ENCODE results near the gene BEX3.
"Not testable (repeated sequence)": the region's sequence is repeated elsewhere in the genome, so short reads cannot be mapped to it uniquely, and the experiment has no call there.

BEX3 gene

DNA sequence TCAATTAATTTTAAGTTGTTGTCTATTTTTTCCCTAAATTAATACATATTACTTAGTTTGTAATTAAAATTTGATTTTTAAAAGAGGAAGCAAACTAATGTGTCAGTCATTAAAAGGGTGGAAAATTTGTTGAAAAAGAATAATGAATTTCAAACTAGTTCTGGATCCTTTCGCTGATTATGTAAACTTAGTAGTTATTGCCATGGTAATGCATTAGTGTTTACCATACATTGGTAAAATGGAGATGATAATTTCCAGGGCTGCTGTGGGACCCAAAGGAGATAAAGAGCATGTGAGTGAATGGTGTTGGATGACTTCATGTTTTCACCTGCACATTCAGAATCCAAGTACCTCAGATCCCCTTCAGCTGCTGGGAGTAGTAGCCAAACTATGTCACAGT is 6.5 kb downstream of the BEX3 start:
- DNase-seq (ENCODE audit: low read depth), result no peak

DNA sequence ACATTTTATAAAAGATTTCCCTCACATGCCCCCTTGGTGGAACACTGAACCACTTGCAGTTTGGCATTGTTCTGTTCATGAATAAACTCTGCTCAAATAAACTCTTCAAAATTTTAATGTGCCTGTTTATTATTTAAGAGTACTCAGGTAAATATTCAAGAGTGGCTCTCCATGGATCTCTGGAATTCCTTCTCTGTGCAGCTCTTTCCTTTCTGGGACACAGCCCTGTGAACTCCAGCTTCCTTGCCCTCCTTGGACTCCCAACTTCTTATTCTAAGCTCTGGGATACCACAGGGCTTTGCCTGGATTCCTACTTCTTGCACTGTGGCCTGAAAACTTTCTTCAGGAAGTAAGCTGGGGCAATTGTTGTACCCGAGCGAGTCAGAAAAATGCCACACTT is 8.3 kb downstream of the BEX3 start:
- DNase-seq (ENCODE audit: low read depth), result no peak

DNA sequence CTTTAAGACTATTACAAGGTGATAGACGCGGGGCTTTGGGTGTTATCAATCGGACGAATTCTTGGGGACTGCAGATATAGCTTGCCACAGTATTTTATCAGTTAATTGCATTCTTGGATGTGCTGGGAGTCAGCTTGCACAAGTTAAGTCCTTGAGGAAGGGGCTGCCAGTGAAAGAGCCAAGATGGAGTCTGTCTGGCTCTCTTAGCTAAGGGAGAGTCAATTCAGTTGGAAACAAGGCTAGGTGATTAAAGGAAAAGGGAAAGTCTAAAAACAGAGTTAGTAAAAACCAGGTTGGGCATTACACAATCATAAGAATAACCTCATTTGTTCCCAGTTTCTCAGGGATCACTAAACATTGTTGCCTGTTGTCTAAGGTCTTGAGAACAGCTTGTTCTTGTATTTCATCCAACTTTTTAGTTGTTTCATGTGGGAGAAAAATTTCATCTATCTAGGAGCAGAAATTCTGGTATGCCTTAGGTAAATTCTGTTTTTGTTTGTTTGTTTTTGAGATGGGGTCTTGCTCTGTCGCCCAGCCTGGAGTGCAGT is 9.0 kb downstream of the BEX3 start:
- DNase-seq (ENCODE audit: low read depth), result not testable (repeated sequence)

DNA sequence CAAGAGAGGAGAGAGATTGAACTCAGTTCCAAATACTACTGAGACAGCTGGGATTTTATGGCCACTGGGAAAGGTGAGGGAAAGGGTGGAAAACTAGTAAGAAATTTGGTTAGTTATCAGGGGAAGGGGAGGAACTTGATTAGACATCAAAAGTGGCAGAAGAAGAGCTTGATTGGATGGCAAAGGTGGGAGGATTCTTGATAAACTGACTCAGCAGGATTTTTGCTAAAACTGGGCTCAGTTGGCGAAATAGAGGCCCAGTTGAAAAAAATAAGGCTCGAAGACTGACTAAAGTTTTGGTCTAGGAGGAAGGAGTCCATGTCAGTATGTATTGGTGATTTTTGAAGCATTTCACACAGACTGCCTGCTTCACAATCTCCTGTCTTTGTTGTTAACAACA is 10.0 kb downstream of the BEX3 start:
- DNase-seq (ENCODE audit: low read depth), result no peak

DNA sequence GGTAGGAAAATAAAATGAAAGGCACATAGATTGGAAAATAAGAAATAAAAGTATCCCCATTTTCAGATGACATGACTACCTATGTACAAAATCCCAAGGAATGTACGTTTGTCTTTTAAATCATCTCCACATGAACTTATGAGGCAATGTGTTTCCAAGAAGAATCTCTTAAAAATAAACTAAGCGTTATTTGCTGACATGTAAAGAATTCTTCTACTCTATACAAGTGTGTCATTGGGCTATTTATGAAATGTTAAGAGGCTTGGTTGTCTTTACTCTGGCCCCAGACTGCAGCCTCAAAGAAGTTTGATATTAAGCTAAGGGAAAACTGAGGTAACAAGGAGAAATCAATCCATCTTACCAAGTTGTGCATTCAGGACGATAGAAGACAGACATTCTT is 17.1 kb downstream of the BEX3 start:
- no peak for DNase-seq (ENCODE audit: low read depth)

DNA sequence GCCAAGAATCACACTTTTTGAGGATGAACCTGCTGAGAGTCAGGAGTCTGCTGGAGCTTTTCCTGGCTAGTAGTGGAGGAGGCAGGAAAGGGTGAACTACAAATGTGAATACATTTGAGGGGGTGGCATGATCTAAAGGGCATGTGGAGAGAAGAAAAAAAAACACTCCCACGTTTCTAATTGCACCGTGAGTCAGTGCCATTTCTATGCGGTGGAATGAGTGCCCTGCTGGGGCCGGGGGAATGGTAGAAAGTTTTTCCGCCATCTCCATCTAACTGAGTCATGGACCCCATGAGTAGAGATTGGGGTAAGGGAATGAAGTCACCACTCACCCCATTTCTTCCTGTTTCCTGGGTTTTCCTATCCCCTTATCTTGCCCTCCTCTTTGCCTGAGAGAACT is 19.8 kb downstream of the BEX3 start:
- no peak for DNase-seq (ENCODE audit: low read depth)

DNA sequence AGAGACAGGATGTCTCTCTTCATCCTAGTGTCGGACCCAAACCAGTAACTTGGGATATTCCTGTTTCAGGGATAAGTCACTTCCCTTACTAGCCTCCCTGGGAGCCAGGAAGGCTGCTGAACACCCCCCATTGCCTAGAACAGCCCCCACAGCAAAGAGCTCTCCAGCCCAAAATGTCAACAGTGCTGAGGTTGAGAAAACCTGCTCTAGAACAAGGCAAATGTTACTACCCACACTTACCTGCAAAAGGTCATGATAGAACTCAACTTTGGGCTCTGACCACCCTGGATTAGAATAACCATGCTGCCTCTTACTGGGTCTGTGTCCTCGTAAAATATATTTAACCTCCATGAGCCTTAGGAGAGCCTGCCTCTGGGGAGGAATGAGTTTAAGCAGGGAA is 20.3 kb downstream of the BEX3 start:
- no peak for DNase-seq (ENCODE audit: low read depth)

DNA sequence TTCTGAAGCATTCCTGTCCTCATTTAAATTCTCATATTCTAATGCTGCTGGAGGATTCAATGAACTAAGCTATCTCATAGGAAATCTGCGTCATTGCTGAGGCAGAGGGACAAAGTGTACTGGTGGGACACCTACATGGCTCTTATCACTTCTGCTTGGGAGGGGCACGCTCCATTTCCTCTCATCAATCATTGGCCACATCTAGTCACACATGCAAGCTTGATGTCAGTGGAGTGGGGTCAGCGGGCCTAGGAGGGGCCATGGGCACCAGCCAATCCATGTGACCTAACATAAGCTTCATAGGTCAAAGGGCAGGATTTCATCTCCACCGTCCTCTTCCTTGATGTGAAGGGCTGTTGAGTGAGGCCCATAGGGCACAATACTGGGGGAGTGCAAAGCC is 21.4 kb downstream of the BEX3 start:
- no peak for DNase-seq (ENCODE audit: low read depth)

DNA sequence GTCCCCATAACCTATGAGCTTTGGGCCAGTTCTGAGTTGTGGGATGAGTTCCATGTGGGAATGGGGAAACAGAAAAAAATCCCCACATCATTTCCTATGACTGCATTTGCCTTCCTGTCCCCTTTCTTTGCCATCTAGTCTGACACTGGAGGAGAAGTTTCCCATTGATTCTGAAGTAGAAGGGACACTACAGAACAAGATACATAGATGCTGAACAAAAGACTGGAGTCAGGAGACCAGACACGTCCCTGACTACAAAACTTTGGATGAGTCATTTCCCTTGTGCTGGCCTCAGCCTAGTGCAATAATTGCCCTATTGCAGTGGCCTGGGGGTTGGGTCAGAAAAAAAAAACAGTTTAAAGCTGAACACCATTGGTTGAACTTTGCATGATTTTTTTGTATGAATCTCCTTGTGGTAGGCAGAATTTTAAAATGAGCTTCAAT is 22.1 kb downstream of the BEX3 start:
- DNase-seq (ENCODE audit: low read depth), result no peak

DNA sequence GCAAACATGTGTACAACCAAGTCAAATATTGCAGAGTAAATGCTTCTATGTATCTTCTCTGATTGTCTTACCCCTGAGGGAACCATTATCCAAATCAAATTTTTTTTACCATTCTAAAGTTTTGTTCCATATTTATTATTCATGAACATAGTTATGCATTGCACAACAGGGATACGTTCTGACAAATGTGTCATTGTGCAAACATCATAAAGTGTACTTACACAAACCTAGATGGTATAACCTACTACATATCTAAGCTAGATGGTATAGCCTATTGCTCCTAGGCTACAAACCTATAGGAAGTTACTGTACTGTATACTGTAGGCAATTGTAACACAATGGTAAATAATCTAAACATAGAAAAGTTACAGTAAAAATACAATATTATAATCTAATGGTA is 23.4 kb downstream of the BEX3 start:
- DNase-seq (ENCODE audit: low read depth), result no peak

DNA sequence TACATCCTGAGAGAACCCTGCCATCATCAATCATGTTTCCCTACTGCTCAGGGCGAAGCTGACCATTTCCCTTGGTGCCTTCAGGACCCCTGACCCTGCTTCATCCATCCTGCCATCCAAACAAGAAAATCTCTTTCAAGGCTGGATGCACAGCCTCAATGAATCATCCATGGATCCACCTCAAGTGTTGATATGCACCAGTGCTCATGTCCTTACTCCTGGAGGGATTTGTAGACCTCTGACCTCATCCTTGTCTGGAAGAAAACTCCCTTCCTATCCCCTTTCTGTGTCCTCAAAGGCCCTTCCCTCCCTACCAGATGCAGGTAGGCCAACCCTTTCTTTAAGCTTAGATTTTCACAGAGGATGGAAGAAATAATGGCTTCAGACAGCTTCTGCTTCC is 24.6 kb downstream of the BEX3 start:
- DNase-seq (ENCODE audit: low read depth), result no peak

DNA sequence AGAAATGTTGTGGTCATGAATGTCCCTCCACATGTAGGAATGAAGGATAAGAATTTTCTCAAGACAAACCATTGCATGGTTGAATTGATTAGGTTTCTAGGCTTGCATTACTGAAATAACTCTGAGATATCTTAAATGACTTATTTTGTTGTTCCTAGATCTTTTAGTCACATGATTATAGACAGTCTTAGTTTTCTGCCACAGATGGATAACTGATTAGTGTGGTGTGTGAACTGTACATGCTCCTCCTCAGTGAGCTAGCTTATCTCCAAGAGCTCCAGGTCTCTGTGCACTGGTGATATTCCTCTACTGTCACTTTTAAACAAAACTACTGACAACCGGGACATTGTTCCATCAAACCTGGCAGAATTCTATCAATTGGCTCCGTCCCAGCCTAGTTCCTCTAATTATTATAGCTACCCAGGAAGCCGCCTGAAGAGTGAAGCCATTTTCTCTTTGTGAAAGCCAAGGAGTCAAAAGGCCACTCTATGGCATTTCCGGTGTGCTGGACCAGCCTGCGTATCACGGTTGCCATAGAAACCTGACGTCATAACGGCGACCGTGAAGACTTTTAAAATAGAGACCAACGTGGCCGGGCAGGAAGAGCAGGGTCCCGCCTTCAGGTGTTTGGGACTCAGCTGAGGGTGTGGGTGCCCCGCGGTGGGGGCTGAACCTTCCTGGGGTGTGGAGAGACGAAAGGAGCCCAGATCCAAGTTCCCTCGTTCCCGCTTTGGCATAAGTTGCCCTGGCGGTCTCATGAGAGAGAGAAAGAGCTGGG is 28.1 kb downstream of the BEX3 start:
- DNase-seq (ENCODE audit: low read depth), result no peak

DNA sequence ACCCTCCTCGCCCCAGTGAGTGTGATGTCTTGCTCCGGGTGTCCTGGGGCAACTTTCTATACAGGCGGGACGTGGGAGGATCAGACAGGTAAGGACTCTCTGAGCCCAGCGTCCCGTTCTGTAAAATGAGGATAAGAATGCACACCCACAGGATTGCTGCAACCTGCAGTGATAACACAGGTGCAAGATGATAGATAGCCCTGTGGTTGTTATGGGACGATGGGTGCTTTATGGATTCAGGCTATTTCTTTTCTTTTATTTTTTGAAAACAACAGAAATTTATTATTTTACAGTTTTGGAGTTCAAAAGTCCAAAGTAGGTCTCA is 28.6 kb downstream of the BEX3 start:
- no peak for DNase-seq (ENCODE audit: low read depth)

DNA sequence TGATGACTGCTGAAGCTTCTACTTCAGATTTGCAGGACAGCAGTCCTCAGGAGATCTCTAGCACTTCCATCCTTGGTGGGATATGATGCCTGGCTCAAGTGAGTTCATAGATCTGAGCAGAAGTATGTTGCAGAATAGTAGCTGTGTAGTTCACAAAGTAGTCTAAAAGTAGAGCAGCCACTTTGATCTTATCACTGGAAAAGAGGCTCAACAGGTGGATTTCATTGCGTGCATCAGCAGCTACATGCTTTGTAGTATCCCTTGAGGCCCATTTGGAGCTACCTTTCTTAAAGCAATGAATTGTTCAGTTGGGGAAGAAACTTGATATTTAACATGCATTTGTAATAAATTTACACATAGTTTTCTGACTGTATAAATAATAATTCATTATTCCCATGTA is 29.9 kb downstream of the BEX3 start:
- DNase-seq (ENCODE audit: low read depth), result no peak

DNA sequence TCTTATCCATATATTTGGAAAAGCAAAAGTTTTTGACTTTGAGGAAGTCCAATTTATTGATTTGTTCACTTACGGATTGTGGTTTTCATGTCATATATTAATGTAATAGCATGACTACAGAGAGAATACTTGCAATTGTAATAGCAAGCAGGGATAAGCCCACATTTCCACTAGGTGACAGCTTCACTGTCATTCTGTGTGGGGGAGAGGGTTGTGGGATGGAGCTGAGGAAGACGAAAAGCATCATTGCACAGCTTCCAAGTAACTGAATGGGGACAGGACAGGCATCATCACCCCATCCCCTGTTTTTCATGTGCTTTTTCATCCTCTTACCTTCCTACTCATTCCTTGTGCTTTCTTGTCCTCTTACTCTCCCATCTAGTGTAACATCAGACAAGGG is 31.4 kb downstream of the BEX3 start:
- no peak for DNase-seq (ENCODE audit: low read depth)

DNA sequence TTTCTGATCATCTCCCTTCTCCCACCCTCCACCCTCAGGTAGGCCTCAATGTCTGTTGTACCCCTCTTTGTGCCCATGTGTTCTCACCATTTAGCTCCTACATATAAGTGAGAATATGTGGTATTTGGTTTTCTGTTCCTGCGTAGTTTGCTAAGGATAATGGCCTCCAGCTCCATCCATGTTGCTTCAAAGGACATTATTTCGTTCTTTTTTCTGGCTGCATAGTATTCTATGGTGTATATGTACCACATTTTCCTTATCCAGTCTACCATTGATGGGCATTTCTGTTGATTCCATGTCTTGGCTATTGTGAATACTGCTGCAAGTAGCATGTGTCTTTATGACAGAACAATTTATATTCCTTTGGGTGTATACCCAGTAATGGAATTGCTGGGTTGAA is 35.4 kb downstream of the BEX3 start:
- not testable (repeated sequence) for DNase-seq (ENCODE audit: low read depth)

DNA sequence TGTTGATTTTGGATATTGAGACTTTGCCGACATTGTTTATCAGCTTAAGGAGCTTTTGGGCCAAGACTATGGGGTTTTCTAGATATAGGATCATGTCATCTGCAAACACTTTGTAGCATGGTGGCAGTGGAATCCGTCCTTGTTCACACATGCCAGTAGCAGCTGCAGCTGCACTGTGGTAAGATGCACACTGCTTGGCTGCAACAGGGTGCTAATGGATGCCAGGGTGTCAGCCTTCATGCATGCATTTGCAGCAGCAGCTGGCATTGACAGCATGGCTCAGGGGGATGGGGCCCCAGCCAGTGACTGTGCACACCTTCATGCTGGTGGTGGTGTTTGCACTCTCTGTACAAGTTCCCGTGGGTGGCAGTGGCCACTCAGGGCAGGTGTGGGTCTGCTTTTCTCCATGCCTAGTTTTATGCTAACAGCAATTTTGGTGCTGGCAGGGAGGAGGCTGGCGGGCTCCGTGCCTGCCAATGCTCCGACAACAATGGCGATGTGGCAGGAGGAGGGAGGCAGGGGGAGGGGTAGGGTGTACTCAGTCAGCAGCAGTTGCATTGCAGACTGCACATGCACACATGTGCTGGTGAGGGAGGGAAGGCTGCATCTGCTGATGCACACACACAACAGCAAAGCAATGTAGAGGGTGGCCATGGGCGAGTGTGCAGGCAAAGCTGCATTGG is 37.5 kb downstream of the BEX3 start:
- no peak for DNase-seq (ENCODE audit: low read depth)

DNA sequence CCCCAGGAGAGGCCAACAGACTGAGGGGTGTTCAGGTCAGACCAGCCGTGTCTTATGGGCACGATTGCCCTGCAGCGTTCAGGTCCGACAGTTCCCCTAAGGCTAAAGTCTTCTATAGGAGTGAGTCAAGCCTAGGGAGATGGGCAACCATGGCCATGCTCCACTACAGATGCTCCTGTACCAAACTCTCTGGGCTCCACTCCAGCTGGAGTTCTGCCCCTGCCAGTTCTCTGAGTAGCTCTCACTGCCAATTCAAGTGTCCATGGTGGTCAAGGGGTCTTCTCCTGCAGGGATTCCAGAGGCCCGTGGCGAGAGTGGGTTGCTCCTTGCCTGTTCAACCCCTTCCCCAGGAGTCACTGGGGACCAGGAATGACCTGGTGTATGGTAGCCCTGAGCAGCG is 38.2 kb downstream of the BEX3 start:
- no peak for DNase-seq (ENCODE audit: low read depth)

DNA sequence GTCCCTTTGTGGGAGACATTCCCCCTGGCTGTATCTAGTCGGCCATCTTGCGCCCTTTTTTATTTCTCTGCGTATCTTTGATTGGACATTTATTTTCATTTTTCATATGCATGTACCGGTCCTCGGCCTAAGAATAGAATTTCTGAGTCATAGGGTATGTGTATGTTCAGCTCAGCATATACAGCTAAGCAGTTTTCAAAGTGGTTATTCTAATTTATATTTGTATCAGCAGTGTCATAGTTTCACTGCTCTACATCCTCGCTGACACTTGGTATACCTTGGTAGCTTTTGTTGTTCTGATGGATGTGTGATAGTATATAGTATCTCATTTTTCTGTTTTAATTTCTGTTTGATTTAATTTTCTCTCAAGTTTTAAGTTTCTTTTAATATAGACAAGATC is 38.7 kb downstream of the BEX3 start:
- DNase-seq (ENCODE audit: low read depth), result no peak

DNA sequence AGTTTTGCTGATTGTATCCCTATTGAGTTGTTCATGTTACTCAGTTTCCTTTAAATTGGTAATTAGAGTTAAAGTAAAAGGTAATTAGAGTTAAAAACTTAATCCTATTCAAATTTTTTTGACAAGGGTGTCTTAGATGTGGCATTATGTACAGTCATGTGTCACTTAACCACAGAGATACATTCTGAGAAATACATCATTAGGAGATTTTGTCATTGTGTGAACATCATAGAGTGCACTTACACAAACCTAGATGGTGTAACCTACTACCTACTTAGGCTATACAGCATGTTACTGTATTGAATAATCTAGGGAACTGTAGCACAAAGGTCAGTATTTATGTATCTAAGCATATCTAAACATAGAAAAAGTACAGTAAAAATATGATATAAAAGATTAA is 39.2 kb downstream of the BEX3 start:
- no peak for DNase-seq (ENCODE audit: low read depth)

DNA sequence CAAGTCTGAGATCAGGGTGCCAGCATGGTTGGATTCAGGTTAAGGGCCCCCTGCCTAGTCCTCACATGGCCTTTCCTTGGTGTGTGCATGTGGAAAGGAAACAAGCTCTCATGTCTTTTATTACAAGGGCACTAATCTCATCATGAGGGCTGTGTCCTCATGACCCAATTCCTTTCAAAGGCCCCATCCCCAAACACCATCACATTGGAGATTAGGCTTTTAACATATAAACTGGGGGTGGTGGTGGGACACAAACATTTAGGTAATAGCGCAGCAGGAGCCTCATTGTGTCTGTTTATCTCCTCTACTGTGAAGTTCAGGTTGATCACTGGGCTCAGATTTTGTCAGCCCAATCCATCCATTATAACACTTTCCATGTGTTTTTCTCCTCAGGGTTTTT is 41.0 kb downstream of the BEX3 start:
- no peak for DNase-seq (ENCODE audit: low read depth)

DNA sequence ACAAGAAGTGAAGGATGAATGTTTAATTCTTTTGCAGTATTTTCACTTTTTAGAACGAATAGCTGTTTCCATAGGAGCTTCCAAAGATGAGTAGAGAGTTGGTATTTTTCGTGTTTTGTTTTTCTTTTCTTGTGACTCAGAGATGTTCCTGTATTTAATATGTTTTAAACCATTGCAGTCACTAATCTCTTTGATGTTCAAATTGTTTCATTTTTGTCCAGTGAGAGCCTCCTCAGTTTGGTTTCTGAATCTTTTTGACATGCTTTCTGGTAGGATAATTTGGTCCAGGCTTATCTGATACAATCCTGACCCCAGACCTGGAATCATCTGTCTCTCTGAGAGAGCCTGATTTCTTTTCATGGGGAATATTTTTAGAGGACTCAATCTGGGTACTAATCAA is 41.6 kb downstream of the BEX3 start:
- no peak for DNase-seq (ENCODE audit: low read depth)

DNA sequence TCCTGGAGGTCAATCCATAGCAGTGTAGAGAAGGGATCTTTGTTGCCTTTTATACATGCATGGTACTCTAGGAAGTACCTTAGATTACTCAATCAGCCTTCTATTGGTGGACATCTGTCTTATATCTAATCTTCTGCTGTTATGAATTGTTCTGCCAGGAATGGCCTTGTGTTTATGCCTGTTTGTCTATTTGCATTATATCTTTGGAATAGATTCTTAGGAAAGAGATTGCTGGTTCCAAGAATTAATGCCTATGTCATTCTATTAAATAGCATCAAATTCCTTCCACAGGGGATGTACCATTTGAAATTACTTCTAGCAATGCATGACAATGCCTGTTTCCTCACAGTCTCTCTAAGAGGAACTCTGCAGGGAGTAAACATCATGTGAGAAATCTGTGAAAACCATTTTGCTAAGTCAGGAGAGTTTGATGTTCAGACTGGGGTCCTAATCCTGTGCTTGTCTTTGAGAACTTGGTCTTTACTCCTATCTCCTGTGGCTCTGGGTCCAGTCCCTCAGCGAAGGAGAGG is 42.5 kb downstream of the BEX3 start:
- no peak for DNase-seq (ENCODE audit: low read depth)

Measured in stimulated activated CD8-positive, alpha-beta memory T cell treated with anti-CD3 and anti-CD28 coated beads, Interleukin-7, amount 100 ng/mL, for 24 hours (primary cell).